Measurements from ENCODE around the gene OR14J1.

- TF ChIP-seq POLR2A (IDR thresholded peaks at IDR 0.05): no peak
- no peak for TF ChIP-seq CTCF (IDR thresholded peaks at IDR 0.05)
These were observed 49.8 kb upstream of the OR14J1 start for GRCh38 chr6:29251736-29252135.
